Hematopoietic multipotent progenitor cell treated with erythropoietin and hydrocortisone succinate and interleukin-3 and kit ligand, for 15 days (in vitro differentiated cells): ENCODE results near the gene PGLYRP2.
"Not testable (repeated sequence)": the region's sequence is repeated elsewhere in the genome, so short reads cannot be mapped to it uniquely, and the experiment has no call there.

Source experiments
- DNase-seq: peaks from one replicate; pipeline ENCODE4 v3.0.0-alpha.2; 2015; ENCODE audit warnings: low spot score

Gene PGLYRP2

GRCh38 chr19:15488489-15489226 lies 9.4 kb upstream of the PGLYRP2 start:
- no peak for DNase-seq

DNA sequence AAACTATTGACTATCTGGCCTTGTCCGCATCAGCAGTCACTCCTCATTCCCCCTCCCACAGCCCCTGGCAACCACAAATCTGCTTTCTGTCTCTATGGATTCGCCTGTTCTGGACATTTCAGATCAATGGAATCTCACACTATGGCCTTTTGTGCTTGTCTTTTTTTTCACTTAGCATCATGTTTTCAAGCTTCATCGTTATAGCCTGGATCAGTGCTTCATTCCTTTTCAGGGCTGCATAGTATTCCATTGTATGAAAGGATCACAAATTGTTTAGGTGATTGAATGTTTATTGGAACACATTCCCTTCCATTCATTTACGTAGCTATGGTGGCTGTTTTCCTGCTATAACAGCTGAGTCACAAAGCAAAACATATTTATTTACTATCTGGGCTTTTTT lies 7.7 kb upstream of the PGLYRP2 start:
- DNase-seq, result no peak

- not testable (repeated sequence) for DNase-seq
These were observed 6.5 kb upstream of the PGLYRP2 start for GRCh38 chr19:15485768-15486167.

DNA sequence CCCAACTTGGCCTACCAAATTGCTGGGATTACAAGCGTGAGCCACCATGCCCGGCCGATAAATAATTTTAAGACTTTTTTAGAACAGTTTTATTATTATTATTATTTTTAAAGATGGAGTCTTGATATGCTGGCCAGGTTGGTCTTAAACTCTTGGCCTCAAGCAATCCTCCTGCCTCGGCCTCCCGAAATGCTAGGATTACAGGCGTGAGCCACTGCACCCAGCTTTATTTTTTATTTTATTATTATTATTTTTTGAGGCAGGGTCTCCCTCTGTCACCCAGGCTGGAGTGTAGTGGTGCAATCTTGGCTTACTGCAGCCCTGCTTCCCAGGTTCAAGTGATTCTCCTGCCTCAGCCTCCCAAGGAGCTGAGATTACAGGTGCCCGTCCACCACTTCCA lies 1.7 kb upstream of the PGLYRP2 start:
- DNase-seq, result not testable (repeated sequence)

DNA sequence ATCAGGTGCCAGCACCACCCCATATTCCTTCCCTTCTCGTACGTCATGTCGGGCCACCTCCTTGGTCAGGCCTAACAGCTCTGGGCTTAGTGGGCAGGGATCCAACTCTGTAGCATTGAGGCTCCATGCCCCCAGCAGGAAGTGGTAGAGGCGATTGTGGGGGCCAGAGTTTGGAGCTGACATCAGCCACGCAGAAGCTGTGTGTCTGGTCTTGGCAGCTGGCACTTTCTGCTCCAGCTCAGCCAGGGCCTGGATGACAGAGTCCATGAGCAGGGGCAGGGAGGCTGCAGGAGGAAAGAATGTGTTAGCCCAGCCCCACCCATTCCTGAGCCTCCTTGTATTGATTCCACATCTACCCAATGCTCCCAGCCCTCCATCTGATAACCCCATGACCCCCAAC lies 3.0 kb downstream of the PGLYRP2 start:
- DNase-seq, result no peak

GRCh38 chr19:15475611-15476010 lies 3.7 kb downstream of the PGLYRP2 start:
- no peak for DNase-seq

- no peak for DNase-seq
These were observed 4.1 kb downstream of the PGLYRP2 start for GRCh38 chr19:15475169-15475568.

DNA sequence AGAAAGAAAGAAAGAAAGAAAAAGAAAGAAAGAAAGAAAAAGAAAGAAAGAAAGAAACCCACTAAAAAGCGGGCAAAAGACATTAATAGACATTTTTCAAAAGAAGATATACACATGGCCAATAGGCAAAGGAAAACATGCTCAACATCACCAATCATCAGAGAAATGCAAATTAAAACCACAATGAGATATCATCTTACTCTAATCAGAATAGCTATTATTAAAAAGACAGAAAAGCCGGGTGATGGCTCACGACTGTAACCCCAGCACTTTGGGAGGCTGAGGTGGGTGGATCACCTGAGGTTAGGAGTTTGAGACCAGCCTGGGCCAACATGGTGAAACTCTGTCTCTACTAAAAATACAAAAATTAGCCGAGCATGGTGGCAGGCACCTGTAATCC lies 5.5 kb downstream of the PGLYRP2 start:
- not testable (repeated sequence) for DNase-seq

GRCh38 chr19:15471639-15472101 lies 7.6 kb downstream of the PGLYRP2 start:
- no peak for DNase-seq

- DNase-seq, result no peak
These were observed 9.6 kb downstream of the PGLYRP2 start for GRCh38 chr19:15469513-15470297.

- DNase-seq, result no peak
These were observed 10.4 kb downstream of the PGLYRP2 start for GRCh38 chr19:15468675-15469512.

DNA sequence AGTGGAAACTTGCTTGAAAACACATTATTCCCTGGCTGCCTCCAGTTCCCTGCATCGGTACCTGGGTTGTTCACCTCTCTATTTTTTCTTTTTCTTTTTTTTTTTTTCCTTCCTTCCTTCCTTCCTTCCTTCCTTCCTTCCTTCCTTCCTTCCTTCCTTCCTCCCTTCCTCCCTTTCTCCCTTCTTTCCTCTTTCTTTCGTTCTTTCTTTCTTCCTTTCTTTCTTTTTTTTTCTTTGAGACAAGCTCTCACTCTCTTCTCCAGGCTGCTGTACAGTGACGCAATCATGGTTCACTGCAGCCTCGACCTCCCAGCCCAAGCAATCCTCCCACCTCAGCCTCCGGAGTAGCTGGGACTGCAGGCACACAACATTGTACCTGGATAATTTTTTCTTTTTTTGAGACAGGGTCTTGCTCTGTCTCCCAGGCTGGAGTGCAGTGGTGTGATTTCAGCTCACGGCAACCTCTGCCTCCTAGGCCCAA lies 11.5 kb downstream of the PGLYRP2 start:
- no peak for DNase-seq

- DNase-seq, result peak; percentile 20
These were observed 12.2 kb downstream of the PGLYRP2 start for GRCh38 chr19:15466851-15467733.

GRCh38 chr19:15464394-15465385 lies 14.6 kb downstream of the PGLYRP2 start, which contains the start of gene RASAL3:
TSS of gene RASAL3 (minus strand) at chr19:15464544. CDS start at chr19:15464358, 186 bp downstream.
- DNase-seq, result no peak

DNA sequence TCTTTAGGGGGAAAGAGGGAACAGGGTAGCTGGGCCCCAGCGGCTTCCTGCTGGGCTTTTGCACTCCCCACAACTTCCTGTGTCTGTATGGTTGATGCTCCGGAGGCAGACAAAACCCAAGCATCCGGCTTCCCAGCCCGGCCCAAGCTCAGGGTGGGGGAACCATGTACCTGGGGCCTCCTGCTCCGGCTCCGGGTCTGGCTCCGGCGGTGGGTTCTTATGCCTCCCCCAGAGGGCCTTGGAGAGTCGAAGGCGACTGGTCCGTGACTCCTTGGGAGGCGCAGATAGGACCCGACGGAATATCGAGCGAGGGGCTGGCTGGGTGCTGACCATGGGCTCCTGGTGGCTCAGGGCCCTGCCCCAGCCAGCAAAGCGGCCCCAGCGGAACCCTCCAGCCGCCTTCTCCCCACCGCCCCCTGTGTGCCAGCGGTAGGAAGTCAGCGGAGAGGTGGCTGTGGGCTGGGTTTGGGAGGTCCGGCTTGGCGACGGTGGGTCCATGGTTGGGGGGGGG lies 15.4 kb downstream of the PGLYRP2 start:
- no peak for DNase-seq

GRCh38 chr19:15461694-15462093 lies 17.6 kb downstream of the PGLYRP2 start:
- DNase-seq, result no peak

GRCh38 chr19:15457701-15458484 lies 21.4 kb downstream of the PGLYRP2 start:
- DNase-seq, result no peak

DNA sequence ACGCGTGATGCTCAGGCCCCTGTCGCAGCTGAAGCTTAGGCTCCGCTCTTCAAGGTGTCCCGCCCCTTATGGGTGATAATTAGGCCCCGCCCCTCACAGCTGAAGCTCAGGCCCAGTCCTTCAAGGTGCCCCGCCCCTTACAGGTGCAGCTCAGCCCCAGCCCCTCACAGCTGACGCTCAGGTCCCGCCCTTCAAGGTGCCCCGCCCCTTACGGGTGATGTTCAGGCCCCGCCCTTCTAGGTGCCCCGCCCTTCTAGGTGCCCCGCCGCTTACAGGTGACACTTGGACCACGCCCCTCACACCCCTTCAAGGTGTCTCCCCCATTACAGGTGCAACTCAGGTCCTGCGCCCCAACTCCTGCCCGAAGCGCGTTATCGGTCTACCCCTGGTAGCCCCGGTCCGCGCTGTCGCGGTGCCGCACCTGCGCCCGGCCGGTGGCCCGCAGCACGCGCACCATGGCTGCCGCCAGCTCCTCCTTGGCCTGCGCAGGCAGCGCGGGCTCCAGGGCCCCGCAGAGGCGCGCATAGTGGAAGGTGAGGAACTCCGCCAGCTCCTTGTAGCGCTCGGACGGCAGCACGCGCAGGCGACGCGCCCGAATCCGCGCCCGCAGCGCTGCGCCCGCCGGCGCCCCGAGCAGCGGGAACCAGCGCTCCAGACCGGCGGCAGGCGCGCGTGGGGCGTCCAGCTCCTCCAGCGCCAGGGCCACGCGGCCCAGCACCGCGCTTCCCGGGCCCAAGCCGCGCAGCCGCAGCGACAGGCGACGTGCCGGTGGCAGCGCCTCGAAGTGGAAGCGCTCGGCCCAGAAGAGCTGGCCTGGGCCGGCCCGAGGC lies 22.2 kb downstream of the PGLYRP2 start:
- DNase-seq, result no peak
